K562 (cell line): ENCODE results near the gene USP12. TPM values are rescaled to one million over a fixed set of nuclear protein-coding genes. Genes with fewer than 3 reads are reported as not detected.
"Not testable (repeated sequence)": the region's sequence is repeated elsewhere in the genome, so short reads cannot be mapped to it uniquely, and the experiment has no call there.

Source experiments
- ATAC-seq: fragments of 200-7000 bp; cut with Tn5 transposase; 3 replicates; pipeline ENCODE4 v1.9.1; 2020; ENCODE audit warnings: moderate library complexity
- BruUV-seq: library from RNA; stranded (reverse); fragments of 400-500 nt; replicated peaks from 2 replicates; lab custom pipeline; 2021; lab: Mats Ljungman, UMichigan
- CTCF ChIA-PET: fragments of 300-600 bp; formaldehyde crosslinking; extraction: SDS; loops from one replicate; lab custom pipeline; 2021; ENCODE audit warnings: low intra/inter-chr PET ratio; lab: Yijun Ruan, JAX
- POLR2A ChIA-PET: fragments of 300-600, 350-650 bp; sonication (Branson Sonifier 250); formaldehyde crosslinking; extraction: SDS; loops from one replicate; lab custom pipeline; 2021; ENCODE audit warnings: antibody characterized with exemption, inconsistent platforms; lab: Yijun Ruan, JAX
- DNase-seq, 4 experiments: peaks; one replicate each; pipeline versions ENCODE4 v3.0.0 to v3.0.0-alpha.2; 2011 to 2018; ENCODE audit warnings: low spot score in 3 of 4, mixed read lengths in 3 of 4; ENCODE audit errors: extremely low read depth in 1 of 4
- FAIRE-seq: peaks from 2 replicates; lab custom pipeline; 2011; peaks lifted over from hg19 to GRCh38; lab: Jason Lieb, UNC
- H2AFZ ChIP-seq: 2 replicates; pipeline ENCODE4 v1.6.0; 2011; ENCODE audit warnings: low read depth, low read length, control low read depth, inconsistent platforms
- H3K27ac ChIP-seq: fragments of 200-600 bp; 3 replicates; pipeline ENCODE4 v1.8.0; 2011; ENCODE audit warnings: low read depth, mild to moderate bottlenecking, control low read depth, inconsistent platforms, low read length, moderate library complexity, mixed read lengths; ENCODE audit errors: extremely low read depth
- H3K27me3 ChIP-seq, 2 experiments: fragments of 300-600 bp in 1 of 2; 2 replicates in 1 of 2; 3 replicates in 1 of 2; pipeline versions ENCODE4 v1.6.0 to v1.8.0; 2011; ENCODE audit warnings: inconsistent platforms in 2 of 2, low read length in 2 of 2, mild to moderate bottlenecking in 1 of 2, mixed read lengths in 1 of 2, moderate library complexity in 1 of 2; ENCODE audit not compliant: control insufficient read depth in 2 of 2, insufficient read depth in 2 of 2
- H3K36me3 ChIP-seq: fragments of 300-600 bp; 3 replicates; pipeline ENCODE4 v1.8.0; 2011; ENCODE audit warnings: mild to moderate bottlenecking, low read length, inconsistent platforms; ENCODE audit not compliant: control insufficient read depth, insufficient read depth
- H3K4me1 ChIP-seq, 2 experiments: fragments of 200-600 bp in 1 of 2; replicated peaks in 1 of 2; 2 replicates in 1 of 2; 3 replicates in 1 of 2; pipeline versions ENCODE4 v1.5.1 to v1.8.0; 2011; ENCODE audit warnings: inconsistent platforms in 2 of 2, low read length in 2 of 2, mild to moderate bottlenecking in 1 of 2, mixed read lengths in 1 of 2, moderate library complexity in 1 of 2; ENCODE audit not compliant: control insufficient read depth in 2 of 2, insufficient read depth in 2 of 2
- H3K4me2 ChIP-seq: 2 replicates; pipeline ENCODE4 v1.6.1; 2011; ENCODE audit warnings: low read length, control low read depth, inconsistent platforms, mixed read lengths; ENCODE audit not compliant: insufficient read depth
- H3K4me3 ChIP-seq: fragments of 200-600 bp; sonication (generic), shearing (Covaris generic); 2 replicates; pipeline ENCODE4 v1.5.1; 2016; ENCODE audit warnings: control low read depth, inconsistent platforms
- H3K79me2 ChIP-seq: fragments of 200-600 bp; 3 replicates; pipeline ENCODE4 v1.8.0; 2011; ENCODE audit warnings: low read length, inconsistent platforms; ENCODE audit not compliant: control insufficient read depth, insufficient read depth
- H3K9ac ChIP-seq, 2 experiments: 2 replicates each; pipeline versions ENCODE4 v1.6.0 to v1.6.1; 2011; ENCODE audit warnings: low read depth in 2 of 2, low read length in 2 of 2, control low read depth in 1 of 2, inconsistent platforms in 1 of 2, mild to moderate bottlenecking in 1 of 2, mixed read lengths in 1 of 2; ENCODE audit not compliant: insufficient read depth in 1 of 2
- H3K9me1 ChIP-seq: one replicate; pipeline ENCODE4 v1.6.0; 2011; ENCODE audit warnings: inconsistent platforms, mild to moderate bottlenecking, low read length, moderate library complexity; ENCODE audit not compliant: control insufficient read depth, insufficient read depth
- H3K9me3 ChIP-seq: replicated peaks from 2 replicates; pipeline ENCODE4 v1.5.1; 2011; ENCODE audit warnings: low read depth, low read length, inconsistent platforms; ENCODE audit not compliant: control insufficient read depth, insufficient read depth
- H4K20me1 ChIP-seq: replicated peaks from 2 replicates; pipeline ENCODE4 v1.6.1; 2011; ENCODE audit warnings: low read length, inconsistent platforms, mixed read lengths; ENCODE audit not compliant: control insufficient read depth, insufficient read depth
- ARID1B ChIP-seq: fragments of 450-650 bp; IDR thresholded peaks from 2 replicates; pipeline ENCODE4 v1.6.1; 2016; ENCODE audit warnings: antibody characterized with exemption, mild to moderate bottlenecking, inconsistent platforms
- CBFA2T3 ChIP-seq: fragments of 450-650 bp; IDR thresholded peaks from 2 replicates; pipeline ENCODE4 v1.6.1; 2017
- CEBPG ChIP-seq, 3 experiments: fragments of 200-800 bp in 1 of 3; sonication (Bioruptor generic) in 1 of 3; sonication (generic) in 1 of 3; formaldehyde crosslinking in 1 of 3; IDR thresholded peaks in 2 of 3; conservative IDR thresholded peaks in 1 of 3; 2 replicates each; pipeline versions ENCODE4 v1.6.1 to v1.8.0; 2016 to 2022; ENCODE audit warnings: missing compliant biosample characterization in 2 of 3, missing genetic modification characterization in 2 of 3, mild to moderate bottlenecking in 1 of 3, missing genetic modification reagents in 1 of 3
- GABPA ChIP-seq: fragments of 200-800 bp; sonication (Bioruptor generic); conservative IDR thresholded peaks from 2 replicates; pipeline ENCODE4 v1.6.1; 2016; ENCODE audit warnings: low read depth, missing genetic modification characterization, missing compliant biosample characterization
- GABPB1 ChIP-seq: sonication (generic); formaldehyde crosslinking; IDR thresholded peaks from 2 replicates; pipeline ENCODE4 v1.8.0; 2022; ENCODE audit warnings: mild to moderate bottlenecking, missing genetic modification reagents
- MCM7 ChIP-seq, 2 experiments: fragments of 450-650 bp; IDR thresholded peaks; 2 replicates each; pipeline ENCODE4 v1.6.1; 2016 to 2018
- SMARCA4 ChIP-seq: fragments of 450-650 bp; IDR thresholded peaks from 2 replicates; pipeline ENCODE4 v1.6.1; 2016
- TAL1 ChIP-seq: fragments of 450-650 bp; IDR thresholded peaks from 2 replicates; pipeline ENCODE4 v1.6.1; 2016; ENCODE audit warnings: mild to moderate bottlenecking
- TCF3 ChIP-seq: sonication (generic); formaldehyde crosslinking; IDR thresholded peaks from 2 replicates; pipeline ENCODE4 v1.4.0; 2020; ENCODE audit warnings: mild to moderate bottlenecking, missing genetic modification reagents
- TRIM24 ChIP-seq, 2 experiments: fragments of 450-650 bp; IDR thresholded peaks; 2 replicates each; pipeline ENCODE4 v1.6.1; 2016
- ZNF316 ChIP-seq: fragments of 450-650 bp; IDR thresholded peaks from 2 replicates; pipeline ENCODE4 v1.6.1; 2016
- WGBS: fragments of 100-300 bp; shearing (Covaris generic); methylation state at CpG from one replicate; pipeline ENCODE4 v1.1.6; 2016; ENCODE audit warnings: low coverage, mixed read lengths; ENCODE audit not compliant: insufficient coverage; ENCODE audit errors: missing lambda C conversion rate; 5-methylcytosine and 5-hydroxymethylcytosine counted together
- in situ Hi-C: fragments of 300-500 bp; cut with MboI; formaldehyde crosslinking; loops from 4 replicates; pipeline ENCODE4 v1.15.0; 2018; ENCODE audit warnings: inconsistent platforms, mixed read lengths
- intact Hi-C: fragments of 100-400 bp; cut with micrococcal nuclease; formaldehyde crosslinking; loops from 2 replicates; pipeline ENCODE4 v1.14.2; 2022
- polyA plus RNA-seq, 8 experiments: library from polyadenylated mRNA; depleted of rRNA in 4 of 8; stranded (reverse) in 5 of 8; unstranded in 3 of 8; fragments of >200 nt; fragmentation: Nextera tagmentation in 2 of 8; fragmentation: Illumina TruSeq in 1 of 8; extraction: Ambion mirVana in 2 of 8; extraction: Trizol in 1 of 8; gene quantifications; 2 replicates each; pipeline versions ENCODE4 v1.2.1 to v1.2.3, GENCODE V29; 2011 to 2014; ENCODE audit warnings: inconsistent platforms in 1 of 8, missing spikeins in 1 of 8
- total RNA-seq, 7 experiments: library from RNA; depleted of rRNA in 6 of 7; stranded (reverse); fragments of >200 nt in 6 of 7; fragmentation: Illumina TruSeq in 2 of 7; extraction: Trizol in 2 of 7; gene quantifications; 2 replicates each; pipeline versions ENCODE4 v1.2.1 to v1.2.3, GENCODE V29; 2011 to 2021; ENCODE audit warnings: low replicate concordance in 1 of 7
- TF ChIP-seq, protein P1 (sequence below), 2 experiments: fragments of 450-650 bp; IDR thresholded peaks; 2 replicates each; pipeline ENCODE4 v1.6.1; 2016
- TF ChIP-seq, protein P2 (sequence below): sonication (generic); IDR thresholded peaks from 2 replicates; pipeline ENCODE4 v1.6.1; 2016

The USP12 gene
- total and polyA plus RNA-seq, 9 of the 15 experiments (the other 6 are each of a cell fraction or from before 2014, with no cell fraction given), result 1.8 to 20.5 (median 13.3) TPM

DNA sequence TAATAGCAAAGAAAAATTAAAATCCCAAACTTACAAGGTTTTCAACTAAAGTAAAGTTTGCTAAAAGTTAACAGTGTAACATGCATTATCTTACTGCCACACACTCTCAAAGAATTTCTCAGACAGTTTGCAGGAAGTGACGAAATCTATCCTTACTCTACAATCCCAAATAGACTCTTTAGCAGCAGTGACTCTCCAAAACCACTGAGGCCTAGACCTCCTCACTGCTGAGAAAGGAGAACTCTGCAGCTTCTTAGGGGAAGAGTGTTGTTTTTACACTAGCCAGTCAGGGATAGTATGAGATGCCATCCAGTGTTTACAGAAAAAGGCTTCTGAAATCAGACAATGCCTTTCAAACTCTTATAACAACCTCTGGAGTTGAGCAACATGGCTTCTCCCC is 47.2 kb upstream of the USP12 start:
- POLR2A ChIA-PET; CTCF ChIA-PET; H3K27ac ChIP-seq; H3K36me3 ChIP-seq; H3K27me3 ChIP-seq; H3K4me3 ChIP-seq; BruUV-seq; H4K20me1 ChIP-seq; DNase-seq; H3K79me2 ChIP-seq; intact Hi-C loops; H3K9me1 ChIP-seq; H3K9me3 ChIP-seq; H2AFZ ChIP-seq; H3K9ac ChIP-seq; H3K4me2 ChIP-seq; ATAC-seq; FAIRE-seq; in situ Hi-C loops; H3K4me1 ChIP-seq; TF ChIP-seq CEBPG (CRISPR knock-in tag; IDR thresholded peaks at IDR 0.05): not testable (repeated sequence)
- TF ChIP-seq GABPA (tag) (0 out of 2 replicates have a peak, but pooled peaks have one; percentile 31), GABPB1 (CRISPR knock-in tag) (peak; percentile 40; the same call in 1 of the 2 replicates), CEBPG (tag; conservative IDR thresholded peaks at IDR 0.05 in 1 of 2, IDR thresholded peaks at IDR 0.05 in 1 of 2) (peak in 1 of 2 experiments; percentile 35; a peak in 1 of 4 replicates)
- WGBS, result 33% methylated on average over 1 of the region's 1 CpG

DNA sequence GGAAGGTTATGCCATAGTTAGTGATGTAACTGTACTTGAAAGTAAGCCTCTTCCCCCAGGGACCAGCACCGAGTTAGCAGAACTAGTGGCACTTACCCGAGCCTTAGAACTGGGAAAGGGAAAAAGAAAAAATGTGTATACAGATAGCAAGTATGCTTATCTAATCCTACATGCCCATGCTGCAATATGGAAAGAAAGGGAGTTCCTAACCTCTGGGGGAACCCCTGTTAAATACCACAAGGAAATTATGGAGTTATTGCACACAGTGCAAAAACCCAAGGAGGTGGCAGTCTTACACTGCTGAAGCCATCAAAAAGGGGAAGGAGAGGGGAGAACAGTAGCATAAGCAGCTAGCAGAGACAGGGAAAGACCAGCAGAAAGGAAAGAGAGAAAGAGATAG is 46.2 kb upstream of the USP12 start:
- H3K9ac ChIP-seq, POLR2A ChIA-PET, BruUV-seq, H3K4me3 ChIP-seq, H3K9me3 ChIP-seq, CTCF ChIA-PET, DNase-seq, ATAC-seq, H3K4me2 ChIP-seq, H3K27me3 ChIP-seq, H3K4me1 ChIP-seq, H3K79me2 ChIP-seq, H3K36me3 ChIP-seq, H4K20me1 ChIP-seq, H3K9me1 ChIP-seq, in situ Hi-C loops, H2AFZ ChIP-seq, FAIRE-seq, H3K27ac ChIP-seq, intact Hi-C loops: not testable (repeated sequence)
- TF ChIP-seq, protein P1, sequence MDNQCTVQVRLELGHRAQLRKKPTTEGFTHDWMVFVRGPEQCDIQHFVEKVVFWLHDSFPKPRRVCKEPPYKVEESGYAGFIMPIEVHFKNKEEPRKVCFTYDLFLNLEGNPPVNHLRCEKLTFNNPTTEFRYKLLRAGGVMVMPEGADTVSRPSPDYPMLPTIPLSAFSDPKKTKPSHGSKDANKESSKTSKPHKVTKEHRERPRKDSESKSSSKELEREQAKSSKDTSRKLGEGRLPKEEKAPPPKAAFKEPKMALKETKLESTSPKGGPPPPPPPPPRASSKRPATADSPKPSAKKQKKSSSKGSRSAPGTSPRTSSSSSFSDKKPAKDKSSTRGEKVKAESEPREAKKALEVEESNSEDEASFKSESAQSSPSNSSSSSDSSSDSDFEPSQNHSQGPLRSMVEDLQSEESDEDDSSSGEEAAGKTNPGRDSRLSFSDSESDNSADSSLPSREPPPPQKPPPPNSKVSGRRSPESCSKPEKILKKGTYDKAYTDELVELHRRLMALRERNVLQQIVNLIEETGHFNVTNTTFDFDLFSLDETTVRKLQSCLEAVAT (IDR thresholded peaks at IDR 0.05), result 0 out of 4 replicates have a peak, but pooled peaks of 1 of the 2 experiments have one; percentile 37
- TF ChIP-seq MCM7 (IDR thresholded peaks at IDR 0.05) (0 out of 4 replicates have a peak, but pooled peaks of 1 of the 2 experiments have one; percentile 40), TRIM24 (IDR thresholded peaks at IDR 0.05) (0 out of 4 replicates have a peak, but pooled peaks of 1 of the 2 experiments have one; percentile 17), TAL1 (peak; percentile 41; the same call in 1 of the 2 replicates), TCF3 (CRISPR knock-in tag) (peak; percentile 54), CBFA2T3 (peak; percentile 30; the same call in 1 of the 2 replicates), ARID1B (peak; percentile 45; the same call in 1 of the 2 replicates), SMARCA4 (peak; percentile 27; the same call in 1 of the 2 replicates), ZNF316 (peak; percentile 29)
- TF ChIP-seq, protein P2, sequence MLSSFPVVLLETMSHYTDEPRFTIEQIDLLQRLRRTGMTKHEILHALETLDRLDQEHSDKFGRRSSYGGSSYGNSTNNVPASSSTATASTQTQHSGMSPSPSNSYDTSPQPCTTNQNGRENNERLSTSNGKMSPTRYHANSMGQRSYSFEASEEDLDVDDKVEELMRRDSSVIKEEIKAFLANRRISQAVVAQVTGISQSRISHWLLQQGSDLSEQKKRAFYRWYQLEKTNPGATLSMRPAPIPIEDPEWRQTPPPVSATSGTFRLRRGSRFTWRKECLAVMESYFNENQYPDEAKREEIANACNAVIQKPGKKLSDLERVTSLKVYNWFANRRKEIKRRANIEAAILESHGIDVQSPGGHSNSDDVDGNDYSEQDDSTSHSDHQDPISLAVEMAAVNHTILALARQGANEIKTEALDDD, result peak; percentile 55; the same call in 1 of the 2 replicates
- 0% methylated on average over 1 of the region's 2 CpGs for WGBS
